BJ (cell line): ENCODE results near the gene RGCC. TPM values are rescaled to one million over a fixed set of nuclear protein-coding genes. Genes with fewer than 3 reads are reported as not detected.
"Not testable (repeated sequence)": the region's sequence is repeated elsewhere in the genome, so short reads cannot be mapped to it uniquely, and the experiment has no call there.

Source experiments
- CTCF ChIA-PET: fragments of 350-600 bp; formaldehyde crosslinking; extraction: SDS; loops from one replicate; lab custom pipeline; 2021; ENCODE audit warnings: antibody characterized with exemption, inconsistent platforms; lab: Yijun Ruan, JAX
- POLR2A ChIA-PET: fragments of 300-600 bp; sonication (Branson Sonifier 250); formaldehyde crosslinking; extraction: SDS; loops from one replicate; lab custom pipeline; 2021; ENCODE audit warnings: antibody characterized with exemption; lab: Charles Lee
- DNase-seq: peaks from one replicate; pipeline ENCODE4 v3.0.0-alpha.2; 2011; ENCODE audit warnings: low read depth
- H3K27me3 ChIP-seq: 2 replicates; pipeline ENCODE4 v1.6.0; 2011; ENCODE audit warnings: low read length; ENCODE audit not compliant: control insufficient read depth, insufficient read depth
- H3K36me3 ChIP-seq: 2 replicates; pipeline ENCODE4 v1.5.1; 2011; ENCODE audit warnings: low read length; ENCODE audit not compliant: control insufficient read depth, insufficient read depth
- H3K4me3 ChIP-seq: 2 replicates; pipeline ENCODE4 v1.5.1; 2011; ENCODE audit warnings: low read depth, mild to moderate bottlenecking, control low read depth, low read length
- polyA plus RNA-seq: library from polyadenylated mRNA; depleted of rRNA; stranded (reverse); fragments of >200 nt; gene quantifications from 2 replicates; pipeline ENCODE4 v1.2.3, GENCODE V29; 2011
- TF ChIP-seq, protein P1 (sequence below): IDR thresholded peaks from 2 replicates; pipeline ENCODE4 v1.5.1; 2011; ENCODE audit warnings: low read depth, mild to moderate bottlenecking, control low read depth, inconsistent platforms, low read length, moderate library complexity; ENCODE audit not compliant: insufficient read depth

The RGCC gene
- polyA plus RNA-seq, 1 experiment = 5.7 TPM

DNA sequence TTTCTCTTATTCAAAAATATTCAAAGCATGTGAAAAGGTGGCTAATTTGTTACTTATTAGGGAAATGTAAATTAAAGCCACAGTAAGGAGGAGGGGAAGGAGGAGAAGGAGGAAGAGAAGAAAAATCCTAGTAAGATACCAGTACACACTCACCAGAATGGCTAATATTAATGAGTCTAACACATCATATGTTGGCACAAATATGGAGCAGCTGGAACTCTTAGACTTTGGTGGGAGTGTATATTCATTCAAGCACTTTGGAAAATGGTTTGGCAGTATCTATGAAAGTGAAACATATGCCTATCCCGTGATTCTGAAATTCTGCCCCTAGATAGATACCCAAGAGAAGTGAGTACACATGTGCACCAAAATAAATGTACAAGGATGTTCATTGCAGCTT, 38.1 kb upstream of the RGCC start:
- TF ChIP-seq, protein P1, sequence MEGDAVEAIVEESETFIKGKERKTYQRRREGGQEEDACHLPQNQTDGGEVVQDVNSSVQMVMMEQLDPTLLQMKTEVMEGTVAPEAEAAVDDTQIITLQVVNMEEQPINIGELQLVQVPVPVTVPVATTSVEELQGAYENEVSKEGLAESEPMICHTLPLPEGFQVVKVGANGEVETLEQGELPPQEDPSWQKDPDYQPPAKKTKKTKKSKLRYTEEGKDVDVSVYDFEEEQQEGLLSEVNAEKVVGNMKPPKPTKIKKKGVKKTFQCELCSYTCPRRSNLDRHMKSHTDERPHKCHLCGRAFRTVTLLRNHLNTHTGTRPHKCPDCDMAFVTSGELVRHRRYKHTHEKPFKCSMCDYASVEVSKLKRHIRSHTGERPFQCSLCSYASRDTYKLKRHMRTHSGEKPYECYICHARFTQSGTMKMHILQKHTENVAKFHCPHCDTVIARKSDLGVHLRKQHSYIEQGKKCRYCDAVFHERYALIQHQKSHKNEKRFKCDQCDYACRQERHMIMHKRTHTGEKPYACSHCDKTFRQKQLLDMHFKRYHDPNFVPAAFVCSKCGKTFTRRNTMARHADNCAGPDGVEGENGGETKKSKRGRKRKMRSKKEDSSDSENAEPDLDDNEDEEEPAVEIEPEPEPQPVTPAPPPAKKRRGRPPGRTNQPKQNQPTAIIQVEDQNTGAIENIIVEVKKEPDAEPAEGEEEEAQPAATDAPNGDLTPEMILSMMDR = no peak
- DNase-seq = no peak

DNA sequence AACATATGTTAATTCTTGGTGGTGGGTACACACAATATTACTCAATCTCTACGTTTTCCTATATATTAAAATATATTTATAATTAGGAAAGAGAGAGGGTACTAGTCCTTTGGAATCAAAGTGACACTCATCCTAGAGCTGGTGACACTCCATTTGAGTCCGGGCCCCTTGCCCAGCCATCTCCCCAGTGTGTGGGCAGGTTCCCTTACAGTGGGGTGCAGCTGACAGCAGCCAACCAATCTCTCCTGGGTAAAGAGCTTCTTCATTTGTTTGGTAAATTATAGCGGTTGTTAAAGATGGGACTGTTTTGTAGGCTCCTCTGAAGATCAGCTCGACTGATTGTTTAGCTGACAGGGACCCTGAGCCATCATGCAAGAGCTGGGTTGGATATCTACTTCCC, 37.2 kb upstream of the RGCC start:
- ChIA-PET CTCF (interaction anchor here (0.6 to 1.5 kb wide), 4 partner anchors 8 to 228 kb away, joined by 3 to 4 read pairs (median 4); no protein-coding TSS in a partner anchor), POLR2A (no interaction called here)
- H3K4me3 ChIP-seq = no peak overlapping the region
- TF ChIP-seq, protein P1 = no peak
- H3K36me3 ChIP-seq = no peaks in the 10 kb centered on the region
- no peak for DNase-seq
- H3K27me3 ChIP-seq = peaks cover 2% of the 10 kb centered on the region; the same call in 1 of the 2 replicates

More for the DNA sequence above, 38.1 kb upstream of the RGCC start:
- Histone ChIP-seq H3K36me3 (no peaks in the 10 kb centered on the region), H3K4me3 (no peak overlapping the region), H3K27me3 (peaks cover 2% of the 10 kb centered on the region; the same call in 1 of the 2 replicates)
- ChIA-PET CTCF (interaction anchor here (1.1 to 1.5 kb wide), 2 partner anchors 83 to 234 kb away, joined by 3 read pairs; no protein-coding TSS in a partner anchor), POLR2A (no interaction called here)

GRCh38 chr13:41421330-41421729, 36.0 kb upstream of the RGCC start:
- H3K4me3 ChIP-seq, H3K36me3 ChIP-seq, DNase-seq, POLR2A ChIA-PET, H3K27me3 ChIP-seq: not testable (repeated sequence)
- CTCF ChIA-PET = interaction anchor here (1.4 kb wide), 1 partner anchor 9 kb away, joined by 3 read pairs; no protein-coding TSS in a partner anchor

DNA sequence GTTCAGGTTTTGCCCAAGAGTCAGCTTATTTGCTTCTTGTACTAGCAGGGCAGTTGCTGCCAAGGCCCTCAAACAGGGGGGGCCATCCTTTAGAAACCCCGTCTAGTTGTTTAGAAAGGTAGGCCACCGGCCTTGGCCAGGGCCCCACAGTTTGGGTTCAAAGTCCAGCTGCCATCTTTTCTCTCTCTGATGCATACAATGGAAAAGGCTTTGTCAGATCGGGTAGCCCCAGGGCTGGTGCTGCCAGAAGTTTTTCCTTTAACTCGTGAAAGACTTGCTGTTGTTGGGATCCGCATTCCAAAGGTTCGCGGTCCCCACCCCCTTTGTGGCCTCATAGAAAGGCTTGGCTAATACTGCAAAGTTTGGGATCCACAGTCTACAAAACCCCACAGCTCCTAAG, 35.4 kb upstream of the RGCC start:
- H3K36me3 ChIP-seq, POLR2A ChIA-PET, H3K27me3 ChIP-seq, DNase-seq, H3K4me3 ChIP-seq: not testable (repeated sequence)
- CTCF ChIA-PET = interaction anchor here (1.4 kb wide), 1 partner anchor 10 kb away, joined by 3 read pairs; no protein-coding TSS in a partner anchor

DNA sequence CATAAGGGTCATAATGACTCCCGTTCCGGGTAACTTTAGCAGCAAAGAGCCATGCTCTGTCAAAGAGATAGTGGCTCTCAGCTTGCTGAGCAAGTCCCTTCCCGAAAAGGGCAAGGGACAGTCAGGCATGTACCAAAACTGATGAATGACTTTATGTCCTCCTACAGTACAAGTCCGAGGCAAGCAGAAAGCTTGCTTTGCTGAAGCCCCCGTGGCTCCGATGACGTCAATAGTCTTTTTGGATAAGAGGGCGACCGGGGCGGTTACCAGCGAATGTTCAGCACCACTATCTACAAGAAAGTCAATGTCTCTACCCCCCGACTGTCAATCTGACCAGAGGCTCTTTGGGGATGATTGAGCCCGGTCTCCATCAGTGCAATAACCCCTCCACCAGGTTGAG, 34.1 kb upstream of the RGCC start:
- DNase-seq, H3K27me3 ChIP-seq, H3K36me3 ChIP-seq, POLR2A ChIA-PET, H3K4me3 ChIP-seq: not testable (repeated sequence)
- CTCF ChIA-PET = interaction anchor here (1.5 kb wide), 1 partner anchor 10 kb away, joined by 4 read pairs; no protein-coding TSS in a partner anchor

- H3K4me3 ChIP-seq, POLR2A ChIA-PET, DNase-seq, H3K36me3 ChIP-seq, H3K27me3 ChIP-seq: not testable (repeated sequence)
- CTCF ChIA-PET = interaction anchor here (0.6 to 1.5 kb wide), 2 partner anchors 8 to 92 kb away, joined by 4 read pairs; no protein-coding TSS in a partner anchor
These were observed 32.7 kb upstream of the RGCC start for GRCh38 chr13:41424675-41425074.

- no peaks in the 10 kb centered on the region for H3K36me3 ChIP-seq
- H3K27me3 ChIP-seq = no peaks in the 10 kb centered on the region
- DNase-seq = no peak
- no peak overlapping the region for H3K4me3 ChIP-seq
- ChIA-PET POLR2A (no interaction called here), CTCF (no interaction called here)
- TF ChIP-seq, protein P1 = no peak
These were observed 31.3 kb upstream of the RGCC start for GRCh38 chr13:41426047-41426446.
